TTC549 (cell line): Measurements from ENCODE around the gene GJA4.
"Not testable (repeated sequence)": the region's sequence is repeated elsewhere in the genome, so short reads cannot be mapped to it uniquely, and the experiment has no call there.

Source experiments
- FAIRE-seq: peaks from 2 replicates; lab custom pipeline; 2012; peaks lifted over from hg19 to GRCh38; lab: Jason Lieb, UNC

Gene GJA4

DNA sequence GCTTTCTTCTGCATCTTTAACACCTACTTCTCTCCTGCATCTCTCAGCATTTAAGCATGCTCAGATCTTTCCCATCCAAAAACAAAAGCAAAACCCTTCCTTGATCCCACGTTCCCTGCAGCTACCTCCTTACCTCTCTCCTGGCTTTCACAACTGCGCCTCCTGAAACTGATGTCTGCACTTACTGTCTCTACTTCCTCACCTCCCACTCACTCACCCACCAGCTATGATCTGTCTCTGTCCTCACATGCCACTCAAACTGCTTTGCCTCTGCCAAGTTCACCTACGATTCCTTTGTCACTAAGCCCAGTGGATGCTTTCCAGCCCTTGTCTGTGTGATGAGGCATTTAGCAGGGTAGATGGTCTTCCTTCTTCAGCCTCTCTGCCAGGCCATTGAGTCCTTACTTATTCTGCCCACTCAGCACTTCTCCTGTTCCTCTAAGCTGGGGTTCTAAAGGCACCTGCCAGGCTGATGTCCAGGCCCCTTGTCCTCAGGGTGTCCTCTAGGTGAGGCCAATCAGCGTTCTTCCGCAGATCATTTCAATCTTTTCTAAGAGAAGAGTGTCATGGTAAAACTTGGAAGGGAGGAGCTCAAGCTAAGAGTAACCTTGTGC is 21.8 kb upstream of the GJA4 start:
- FAIRE-seq = no peak

DNA sequence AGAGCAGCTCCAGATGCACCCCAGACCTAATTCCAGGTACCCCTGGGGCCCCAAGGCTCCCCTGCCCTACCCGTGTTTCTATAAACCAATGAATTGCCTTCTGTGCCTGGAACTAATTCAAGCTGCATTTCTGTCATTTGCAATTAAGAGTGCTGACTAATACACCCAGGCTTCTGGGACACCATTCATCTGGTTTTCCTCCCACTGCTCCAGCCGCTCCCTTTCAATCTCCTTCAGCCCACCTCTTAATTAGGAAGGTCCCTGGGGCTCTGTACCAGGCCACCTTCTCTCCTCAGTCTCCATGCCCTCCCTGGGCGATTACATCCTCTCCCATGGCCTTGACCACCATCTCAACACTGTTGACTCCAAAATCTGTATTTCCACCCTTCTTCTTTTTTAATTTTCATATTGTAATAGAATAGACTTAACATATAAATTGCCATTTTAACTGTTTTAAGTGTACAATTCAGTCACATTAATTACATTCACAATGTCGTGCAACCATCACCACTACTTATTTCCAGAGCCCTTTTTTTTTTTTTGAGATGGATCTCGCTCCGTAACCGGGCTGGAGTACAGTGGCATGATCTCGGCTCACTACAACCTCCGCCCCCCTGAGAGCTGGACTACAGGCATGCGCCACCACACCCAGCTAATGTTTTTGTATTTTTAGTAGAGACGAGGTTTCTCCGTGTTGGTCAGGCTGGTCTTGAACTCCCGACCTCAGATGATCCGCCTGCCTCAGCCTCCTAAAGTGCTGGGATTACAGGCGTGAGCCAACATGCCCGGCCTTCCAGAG is 21.0 kb upstream of the GJA4 start:
- no peak for FAIRE-seq

DNA sequence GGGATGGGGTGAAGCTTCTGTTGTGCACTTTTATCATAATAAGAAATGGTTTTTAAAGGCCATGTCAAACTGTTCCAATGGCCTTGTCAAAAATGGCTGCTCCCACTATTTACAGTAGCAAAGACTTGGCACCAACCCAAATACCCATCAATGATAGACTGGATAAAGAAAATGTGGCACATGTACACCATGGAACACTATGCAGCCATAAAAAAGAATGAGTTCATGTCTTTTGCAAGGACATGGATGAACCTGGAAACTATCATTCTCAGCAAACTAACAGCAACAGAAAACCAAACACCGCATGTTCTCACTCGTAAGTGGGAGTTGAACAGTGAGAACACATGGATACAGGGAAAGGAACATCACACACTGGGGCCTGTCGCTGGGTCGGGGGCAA is 19.7 kb upstream of the GJA4 start:
- not testable (repeated sequence) for FAIRE-seq

DNA sequence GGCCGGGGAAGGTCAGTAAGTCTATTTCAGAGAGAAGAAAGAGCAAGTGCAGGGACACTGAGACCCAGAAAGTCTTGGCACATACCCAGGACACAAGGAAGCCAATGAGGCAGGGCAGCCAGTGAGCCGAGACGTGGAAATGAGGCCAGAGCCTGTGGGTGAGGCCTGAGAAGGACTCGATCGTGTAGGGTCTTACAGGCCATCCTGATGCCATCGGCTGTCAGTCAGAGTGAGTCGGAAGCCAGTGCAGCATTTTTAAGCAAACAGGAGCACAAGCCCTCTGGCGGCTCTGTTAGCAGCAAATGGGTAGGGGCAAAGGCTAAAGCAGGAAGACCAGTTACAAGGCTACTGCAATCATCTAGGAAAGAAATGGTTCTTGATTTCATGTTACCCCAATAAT is 17.8 kb upstream of the GJA4 start:
- FAIRE-seq = no peak

DNA sequence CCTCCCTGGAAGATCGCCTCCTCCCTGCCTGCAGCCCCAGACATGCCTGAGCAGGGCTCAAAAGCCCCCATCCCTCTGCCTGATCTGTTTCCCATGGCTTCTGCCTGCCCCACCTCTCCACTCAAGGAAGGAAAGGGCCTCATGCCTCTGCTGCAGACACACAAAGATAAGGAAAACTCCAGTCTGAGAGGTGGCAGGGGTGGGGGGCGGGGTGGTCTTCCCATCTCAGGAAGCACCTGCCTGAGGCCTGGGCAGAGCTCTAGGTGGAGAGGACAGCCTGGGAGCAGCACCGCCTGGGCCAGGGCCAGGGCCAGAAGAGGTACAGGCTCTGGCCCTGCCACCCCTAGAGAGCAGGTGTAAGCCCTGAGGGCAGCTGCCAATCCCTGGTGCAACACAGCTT is 15.9 kb upstream of the GJA4 start:
- FAIRE-seq = no peak

DNA sequence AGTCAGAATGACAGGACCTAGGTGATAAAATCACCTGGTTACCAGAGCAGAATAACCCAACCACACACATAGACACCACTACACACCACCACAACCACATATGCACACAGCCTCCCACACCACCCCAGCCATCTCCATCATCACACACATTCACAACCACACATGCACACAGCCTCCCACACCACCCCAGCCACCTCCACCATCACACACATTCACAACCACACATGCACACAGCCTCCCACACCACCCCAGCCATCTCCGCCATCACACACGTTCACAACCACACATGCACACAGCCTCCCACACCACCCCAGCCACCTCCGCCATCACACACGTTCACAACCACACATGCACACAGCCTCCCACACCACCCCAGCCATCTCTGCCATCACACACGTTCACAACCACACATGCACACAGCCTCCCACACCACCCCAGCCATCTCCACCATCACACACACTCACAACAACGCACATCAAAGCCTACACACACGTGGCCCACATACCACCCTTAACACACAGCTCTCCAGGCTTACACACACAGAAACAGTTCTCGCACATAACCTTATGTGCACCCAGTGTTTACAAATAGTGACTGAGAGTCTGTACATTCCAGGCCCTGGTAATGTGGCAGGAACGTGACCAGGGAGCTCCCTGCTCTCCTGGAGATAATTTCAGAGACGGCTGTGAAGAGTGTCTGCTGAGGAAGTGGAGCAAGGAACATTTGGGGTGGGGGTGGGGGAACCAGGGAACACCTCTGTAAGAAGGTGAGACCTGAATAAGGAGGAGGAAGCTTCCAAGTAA is 15.1 kb upstream of the GJA4 start:
- no peak for FAIRE-seq

DNA sequence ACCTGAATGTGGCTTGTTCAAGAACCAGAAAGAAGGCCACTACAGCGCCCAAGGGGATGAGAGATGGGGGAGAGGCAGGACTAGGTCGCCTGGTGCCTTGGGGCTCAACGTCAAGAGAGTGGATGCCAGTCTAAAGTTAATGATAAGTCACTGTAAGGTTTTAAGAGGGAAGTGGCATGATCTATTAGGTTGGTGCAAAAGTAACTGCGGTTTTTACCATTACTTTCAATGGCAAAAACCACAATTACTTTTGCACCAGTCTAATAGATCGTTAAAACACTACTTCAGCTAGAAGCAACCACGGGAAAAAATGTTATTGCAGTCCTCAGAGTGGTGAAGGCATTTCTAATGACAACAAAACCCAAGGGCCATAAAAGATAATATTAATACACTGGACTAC is 14.4 kb upstream of the GJA4 start:
- FAIRE-seq = no peak

DNA sequence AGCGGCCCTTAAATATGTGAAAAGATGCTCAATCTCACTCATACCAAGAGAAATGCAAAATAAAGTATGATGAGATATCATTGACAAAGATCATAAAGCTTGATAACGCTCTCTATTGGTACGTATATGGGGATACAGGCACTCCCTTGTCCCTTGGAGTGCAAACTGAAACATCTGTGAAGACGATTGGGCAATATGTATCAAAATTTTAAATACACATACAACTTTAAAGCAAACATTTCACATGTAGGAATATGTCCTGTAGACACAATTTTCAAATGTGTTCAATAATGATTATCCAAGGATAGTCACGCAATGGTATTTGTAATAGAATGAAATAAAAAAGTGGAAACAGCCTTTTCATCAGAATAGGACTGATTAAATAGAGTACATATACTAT is 13.8 kb upstream of the GJA4 start:
- no peak for FAIRE-seq

DNA sequence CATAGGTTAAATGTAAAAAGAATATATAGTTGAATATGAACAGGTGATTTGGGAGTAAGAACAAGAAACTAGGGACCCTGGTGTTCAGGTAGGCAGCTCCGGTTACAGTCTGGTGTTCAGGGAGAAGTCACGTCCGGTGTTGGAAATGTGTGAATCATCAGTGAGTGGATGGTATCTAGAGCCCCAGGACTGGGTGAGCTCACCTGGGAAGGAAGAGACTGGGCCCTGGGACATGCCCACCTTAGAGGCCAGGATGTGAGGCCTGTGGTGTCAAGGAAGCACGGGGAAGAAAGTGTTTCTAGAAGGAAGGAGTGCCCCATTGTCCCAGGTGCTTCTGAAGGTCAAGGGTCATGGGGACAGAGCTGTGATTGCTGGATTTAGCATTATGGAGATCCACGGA is 13.3 kb upstream of the GJA4 start:
- FAIRE-seq = no peak

DNA sequence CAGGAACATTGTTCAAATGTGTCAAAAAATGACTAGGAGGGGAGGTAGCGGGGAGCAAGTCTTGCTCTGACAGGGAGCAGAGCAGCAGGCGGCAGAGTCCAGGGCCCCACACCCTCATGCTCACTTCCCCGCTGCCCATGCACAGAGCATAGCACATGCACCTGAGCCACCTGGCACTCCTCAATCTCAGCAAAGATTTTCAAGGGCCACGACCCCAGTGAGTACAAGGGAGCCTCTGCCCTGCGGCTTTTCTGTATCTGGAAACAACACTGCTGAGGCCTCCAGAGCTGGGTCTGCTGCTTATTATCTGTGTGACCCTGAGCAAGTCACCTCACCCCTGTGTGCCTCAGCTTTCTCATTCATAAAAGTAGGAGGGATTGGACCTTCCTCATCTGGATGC is 12.8 kb upstream of the GJA4 start:
- no peak for FAIRE-seq

DNA sequence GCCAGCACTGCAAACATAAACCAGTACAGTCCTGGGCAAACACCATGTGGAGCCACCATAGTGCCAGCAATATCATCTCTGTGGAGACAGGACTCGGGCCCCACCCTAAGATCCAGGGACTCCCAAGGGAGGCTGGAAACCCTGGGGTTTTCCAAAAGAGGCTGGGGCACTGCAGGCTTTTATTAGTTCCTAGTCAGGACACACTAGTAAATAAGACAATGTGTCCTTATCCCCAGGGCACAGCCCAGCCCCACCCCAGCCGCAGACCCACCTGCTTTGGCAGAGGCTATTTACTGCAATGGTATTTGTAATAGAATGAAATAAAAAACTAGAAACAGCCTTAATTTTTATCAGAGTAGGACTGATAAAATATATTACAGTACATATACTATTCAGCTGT is 12.3 kb upstream of the GJA4 start:
- no peak for FAIRE-seq

DNA sequence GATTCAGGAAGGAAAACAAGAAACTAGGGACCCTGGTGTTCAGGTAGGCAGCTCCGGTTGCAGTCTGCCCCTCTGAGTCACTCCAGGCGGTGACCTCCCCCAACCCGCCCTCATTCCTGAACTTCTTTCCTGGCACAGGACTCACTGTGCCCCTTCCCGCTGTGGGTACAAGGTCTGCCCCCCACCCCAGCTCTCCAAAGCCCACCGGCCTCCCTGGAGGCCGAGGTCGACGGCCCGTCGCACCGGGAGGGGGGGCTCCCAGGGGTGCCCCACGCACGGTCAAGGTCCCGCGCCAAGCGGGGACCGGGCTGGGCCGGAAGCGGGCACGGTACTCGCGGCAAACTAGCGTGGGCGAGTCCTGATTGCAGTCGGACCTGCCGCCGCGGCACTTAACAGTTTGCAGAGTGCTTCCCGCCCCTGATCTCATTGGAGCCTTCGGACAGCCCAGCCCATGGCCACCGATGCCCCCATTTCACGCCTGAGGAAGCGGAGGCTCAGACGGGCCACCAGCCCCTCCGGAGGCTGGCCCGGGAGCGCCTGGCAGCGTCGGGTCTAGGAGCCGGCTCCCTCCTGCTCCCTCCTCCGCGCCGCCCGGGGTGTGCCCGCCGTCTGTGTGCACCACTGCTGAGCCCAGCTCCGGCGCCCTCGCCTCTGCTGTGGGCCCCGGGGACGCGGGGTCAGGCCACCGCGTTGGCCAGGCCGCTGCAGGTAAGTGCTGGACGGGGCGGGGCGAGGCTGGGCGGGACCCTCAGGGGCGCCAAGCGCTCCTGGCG is 11.5 kb upstream of the GJA4 start, which contains the start of gene GJB3:
GJB3 (plus strand) TSS at position 144 of the 773 bp plus-strand sequence. CDS start 3,549 bp downstream, outside the sequence.
- FAIRE-seq = no peak

DNA sequence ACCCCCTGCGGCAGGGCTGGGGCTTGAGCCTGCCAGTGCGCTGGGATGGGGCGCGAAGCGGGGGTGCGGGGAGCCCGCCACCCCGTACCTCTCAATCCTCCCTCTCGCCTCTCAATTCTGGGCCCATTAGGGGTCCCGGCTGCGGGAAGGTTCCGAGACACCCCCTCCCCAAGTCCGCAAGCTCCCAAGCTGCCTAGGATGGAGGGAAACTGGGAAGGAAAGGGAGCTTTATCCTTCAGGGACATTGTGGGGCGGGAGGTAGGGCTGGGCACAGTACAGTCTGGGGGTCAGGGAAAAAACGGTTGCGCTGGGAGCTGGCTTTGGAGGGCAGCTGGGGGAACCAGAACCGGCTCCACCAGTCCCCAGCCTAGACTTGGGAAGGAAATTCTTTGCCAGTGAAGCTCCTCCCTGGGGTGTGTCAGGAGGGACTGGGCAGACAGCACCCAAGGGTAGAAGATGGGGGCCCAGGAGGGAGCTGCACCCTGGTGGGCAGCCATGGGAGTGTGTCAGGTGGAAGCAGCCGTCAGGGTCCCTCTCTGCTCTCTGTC is 10.9 kb upstream of the GJA4 start:
- no peak for FAIRE-seq

DNA sequence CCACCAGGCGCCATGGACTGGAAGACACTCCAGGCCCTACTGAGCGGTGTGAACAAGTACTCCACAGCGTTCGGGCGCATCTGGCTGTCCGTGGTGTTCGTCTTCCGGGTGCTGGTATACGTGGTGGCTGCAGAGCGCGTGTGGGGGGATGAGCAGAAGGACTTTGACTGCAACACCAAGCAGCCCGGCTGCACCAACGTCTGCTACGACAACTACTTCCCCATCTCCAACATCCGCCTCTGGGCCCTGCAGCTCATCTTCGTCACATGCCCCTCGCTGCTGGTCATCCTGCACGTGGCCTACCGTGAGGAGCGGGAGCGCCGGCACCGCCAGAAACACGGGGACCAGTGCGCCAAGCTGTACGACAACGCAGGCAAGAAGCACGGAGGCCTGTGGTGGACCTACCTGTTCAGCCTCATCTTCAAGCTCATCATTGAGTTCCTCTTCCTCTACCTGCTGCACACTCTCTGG is 8.0 kb upstream of the GJA4 start:
- no peak for FAIRE-seq

DNA sequence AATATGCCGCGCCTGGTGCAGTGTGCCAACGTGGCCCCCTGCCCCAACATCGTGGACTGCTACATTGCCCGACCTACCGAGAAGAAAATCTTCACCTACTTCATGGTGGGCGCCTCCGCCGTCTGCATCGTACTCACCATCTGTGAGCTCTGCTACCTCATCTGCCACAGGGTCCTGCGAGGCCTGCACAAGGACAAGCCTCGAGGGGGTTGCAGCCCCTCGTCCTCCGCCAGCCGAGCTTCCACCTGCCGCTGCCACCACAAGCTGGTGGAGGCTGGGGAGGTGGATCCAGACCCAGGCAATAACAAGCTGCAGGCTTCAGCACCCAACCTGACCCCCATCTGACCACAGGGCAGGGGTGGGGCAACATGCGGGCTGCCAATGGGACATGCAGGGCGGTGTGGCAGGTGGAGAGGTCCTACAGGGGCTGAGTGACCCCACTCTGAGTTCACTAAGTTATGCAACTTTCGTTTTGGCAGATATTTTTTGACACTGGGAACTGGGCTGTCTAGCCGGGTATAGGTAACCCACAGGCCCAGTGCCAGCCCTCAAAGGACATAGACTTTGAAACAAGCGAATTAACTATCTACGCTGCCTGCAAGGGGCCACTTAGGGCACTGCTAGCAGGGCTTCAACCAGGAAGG is 7.4 kb upstream of the GJA4 start:
- FAIRE-seq = no peak

DNA sequence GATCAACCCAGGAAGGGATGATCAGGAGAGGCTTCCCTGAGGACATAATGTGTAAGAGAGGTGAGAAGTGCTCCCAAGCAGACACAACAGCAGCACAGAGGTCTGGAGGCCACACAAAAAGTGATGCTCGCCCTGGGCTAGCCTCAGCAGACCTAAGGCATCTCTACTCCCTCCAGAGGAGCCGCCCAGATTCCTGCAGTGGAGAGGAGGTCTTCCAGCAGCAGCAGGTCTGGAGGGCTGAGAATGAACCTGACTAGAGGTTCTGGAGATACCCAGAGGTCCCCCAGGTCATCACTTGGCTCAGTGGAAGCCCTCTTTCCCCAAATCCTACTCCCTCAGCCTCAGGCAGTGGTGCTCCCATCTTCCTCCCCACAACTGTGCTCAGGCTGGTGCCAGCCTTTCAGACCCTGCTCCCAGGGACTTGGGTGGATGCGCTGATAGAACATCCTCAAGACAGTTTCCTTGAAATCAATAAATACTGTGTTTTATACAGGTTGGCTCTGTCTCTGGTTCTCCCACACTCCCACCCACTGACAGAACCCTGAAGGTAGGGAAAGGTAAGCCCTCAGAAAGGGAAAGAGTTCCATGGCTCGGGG is 6.8 kb upstream of the GJA4 start:
- no peak for FAIRE-seq

DNA sequence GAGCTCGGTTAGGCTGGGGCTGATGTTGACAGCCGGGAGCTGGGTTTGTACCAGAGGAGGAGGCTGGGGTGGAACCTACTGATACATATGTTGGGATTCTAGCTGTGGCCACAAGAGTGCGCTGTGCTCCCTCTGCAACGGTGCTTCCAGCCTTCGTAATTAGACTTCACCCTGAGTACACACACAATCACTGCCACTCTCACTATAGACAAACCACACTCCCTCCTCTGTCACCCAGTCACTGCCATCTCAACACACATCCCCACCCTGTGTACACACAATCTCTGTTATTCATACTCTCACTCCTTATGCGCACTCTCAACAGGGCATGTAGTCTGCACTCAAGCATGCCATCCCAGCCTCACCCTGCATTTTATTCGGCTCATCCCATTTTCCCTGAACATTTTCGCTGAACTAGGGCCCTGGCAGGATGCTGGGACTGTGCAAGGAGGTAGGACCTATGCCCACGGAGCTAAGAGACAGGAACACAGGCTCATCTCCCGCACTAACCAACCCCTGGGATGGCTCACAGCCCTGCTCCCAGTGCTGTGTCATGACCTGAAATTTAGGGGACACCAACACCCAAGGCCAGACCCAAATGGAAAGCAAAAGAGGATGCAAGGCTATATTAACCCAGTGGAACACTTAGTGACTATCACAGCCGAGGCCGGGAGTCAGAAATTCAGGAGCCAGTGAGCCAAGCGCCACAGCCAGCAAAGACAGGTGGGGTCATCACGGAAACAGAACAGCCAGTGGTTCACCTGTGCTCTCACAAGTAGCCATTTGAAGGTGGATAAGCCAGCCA is 6.1 kb upstream of the GJA4 start:
- no peak for FAIRE-seq

DNA sequence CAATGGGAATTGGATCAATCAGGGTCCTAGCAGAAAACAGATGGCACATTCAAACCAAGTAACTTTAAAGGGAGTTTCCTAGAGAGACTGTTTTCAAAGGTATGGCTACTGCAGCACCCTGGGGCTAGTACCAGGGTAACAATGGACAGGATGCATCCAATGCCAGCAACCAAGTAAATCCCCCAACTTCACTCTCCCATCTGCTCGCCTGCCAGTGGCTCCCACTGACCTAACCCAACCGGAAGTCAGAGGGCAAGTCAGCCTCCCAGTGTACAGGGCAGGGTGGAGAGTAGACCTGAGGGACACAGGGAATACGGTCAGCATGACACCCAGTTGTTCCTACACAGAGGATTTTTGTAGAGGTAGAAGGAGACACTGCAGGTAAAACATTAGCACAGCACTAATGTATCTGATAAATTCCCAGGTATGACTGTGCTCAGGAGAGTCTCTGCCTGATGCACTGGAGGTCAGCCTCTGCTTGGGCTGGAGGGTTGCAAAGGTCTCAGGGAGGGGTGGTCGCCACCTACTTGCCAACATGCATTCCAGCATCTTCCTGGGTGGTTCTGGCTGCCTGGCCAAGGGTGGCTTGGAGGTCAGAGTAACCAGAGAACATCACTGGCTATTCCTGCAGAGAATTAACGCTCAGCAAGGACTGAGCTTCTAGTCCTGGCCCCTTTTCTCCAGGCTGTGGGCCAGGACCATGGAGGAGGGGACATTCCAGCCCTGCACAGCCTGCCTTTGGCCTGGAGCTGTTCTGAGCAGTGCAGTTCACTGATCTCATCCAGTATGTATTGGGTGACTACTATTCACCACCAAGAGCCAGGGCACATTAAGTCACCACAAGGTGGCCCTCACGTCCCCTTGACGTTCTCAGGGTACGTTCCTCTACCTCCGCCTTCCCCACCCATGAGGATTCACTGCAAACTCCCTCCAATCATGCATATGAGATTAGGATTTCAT is 5.1 kb upstream of the GJA4 start:
- FAIRE-seq = no peak

DNA sequence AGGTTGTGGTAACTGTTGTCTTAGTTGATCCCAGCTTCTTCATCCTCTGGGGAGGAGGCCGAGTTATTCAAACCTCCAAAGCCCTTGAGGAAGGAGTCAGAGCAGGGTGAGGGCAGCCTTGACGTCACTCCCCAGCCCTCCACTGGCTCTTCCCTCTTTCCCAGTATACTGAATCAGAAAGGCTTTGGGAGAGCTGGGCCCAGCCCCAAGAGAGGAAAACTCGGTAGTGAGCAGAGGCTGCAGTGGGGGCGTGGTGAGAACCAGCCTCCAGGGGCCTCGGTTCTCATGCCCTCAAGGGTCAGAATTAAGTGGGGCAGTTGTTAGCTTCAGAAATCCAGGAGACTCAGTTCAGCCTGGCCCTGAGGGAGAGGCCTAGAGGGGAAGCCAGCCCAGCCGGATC is 1.8 kb upstream of the GJA4 start:
- FAIRE-seq = no peak
